Gastroesophageal sphincter (tissue), 4 donors: ENCODE data around the gene ZCCHC12. TPM values are rescaled to one million over a fixed set of nuclear protein-coding genes. Genes with fewer than 3 reads are reported as not detected.

ENCODE experiments used
- ATAC-seq: fragments of 150-250 bp; one replicate; pipeline ENCODE4 v1.9.1; 2016; ENCODE audit warnings: mild to moderate bottlenecking, moderate library complexity
- H3K27ac ChIP-seq, 4 donors: fragments of 200-600 bp; sonication (generic) in 3 of 4; 1 replicate in 3 of 4; 2 replicates in 1 of 4; pipeline ENCODE4 v1.5.1; 2016 to 2019
- H3K27me3 ChIP-seq: fragments of 200-600 bp; sonication (generic); one replicate; pipeline ENCODE4 v1.5.1; 2019
- H3K36me3 ChIP-seq, 2 donors: fragments of 200-600 bp; sonication (generic); one replicate each; pipeline ENCODE4 v1.5.1; 2019; ENCODE audit warnings: control low read depth in 1 of 2
- H3K4me1 ChIP-seq, 3 donors: fragments of 200-600 bp; sonication (generic); 1 replicate in 2 of 3; 2 replicates in 1 of 3; pipeline ENCODE4 v1.5.1; 2016 to 2019; ENCODE audit warnings: control low read depth in 2 of 3
- H3K4me3 ChIP-seq, 2 donors: fragments of 200-600 bp; sonication (generic); one replicate each; pipeline ENCODE4 v1.5.1; 2019; ENCODE audit warnings: mild to moderate bottlenecking in 1 of 2, moderate library complexity in 1 of 2
- H3K9me3 ChIP-seq, 3 donors: fragments of 200-600 bp; sonication (generic); one replicate each; pipeline ENCODE4 v1.5.1; 2017 to 2019; ENCODE audit warnings: control low read depth in 2 of 3
- EP300 ChIP-seq: sonication (generic); formaldehyde crosslinking; IDR thresholded peaks from one replicate; pipeline ENCODE4 v1.6.1; 2017; ENCODE audit warnings: antibody characterized with exemption, mild to moderate bottlenecking
- POLR2A ChIP-seq, 2 donors: fragments of 450-650 bp; IDR thresholded peaks; one replicate each; pipeline ENCODE4 v1.6.1; 2017; ENCODE audit warnings: antibody characterized with exemption in 2 of 2, mild to moderate bottlenecking in 2 of 2, moderate library complexity in 1 of 2
- POLR2AphosphoS5 ChIP-seq: sonication (generic); formaldehyde crosslinking; IDR thresholded peaks from one replicate; pipeline ENCODE4 v1.6.1; 2017; ENCODE audit warnings: antibody characterized with exemption
- WGBS, 2 donors: methylation state at CpG; one replicate each; pipeline ENCODE4 v1.1.5; 2018; ENCODE audit warnings: low coverage in 1 of 2; 5-methylcytosine and 5-hydroxymethylcytosine counted together
- total RNA-seq, 4 donors: library from RNA; depleted of rRNA; stranded (reverse); fragments of >200 nt; gene quantifications; one replicate each; pipeline ENCODE4 v1.1.0, GENCODE V29; 2016
- TF ChIP-seq, protein P1 (sequence below), 4 experiments: fragments of 200-600 bp in 2 of 4; fragments of 450-650 bp in 2 of 4; sonication (generic) in 1 of 4; IDR thresholded peaks; one replicate each; pipeline ENCODE4 v1.5.1; 2017 to 2019; ENCODE audit warnings: antibody characterized with exemption in 4 of 4, mild to moderate bottlenecking in 2 of 4, moderate library complexity in 2 of 4

Gene ZCCHC12
- 1 to 10 TPM in 1 of 4 donors, under 1 TPM in 3; 0.31 to 3.5 (median 0.84) TPM for total RNA-seq

DNA sequence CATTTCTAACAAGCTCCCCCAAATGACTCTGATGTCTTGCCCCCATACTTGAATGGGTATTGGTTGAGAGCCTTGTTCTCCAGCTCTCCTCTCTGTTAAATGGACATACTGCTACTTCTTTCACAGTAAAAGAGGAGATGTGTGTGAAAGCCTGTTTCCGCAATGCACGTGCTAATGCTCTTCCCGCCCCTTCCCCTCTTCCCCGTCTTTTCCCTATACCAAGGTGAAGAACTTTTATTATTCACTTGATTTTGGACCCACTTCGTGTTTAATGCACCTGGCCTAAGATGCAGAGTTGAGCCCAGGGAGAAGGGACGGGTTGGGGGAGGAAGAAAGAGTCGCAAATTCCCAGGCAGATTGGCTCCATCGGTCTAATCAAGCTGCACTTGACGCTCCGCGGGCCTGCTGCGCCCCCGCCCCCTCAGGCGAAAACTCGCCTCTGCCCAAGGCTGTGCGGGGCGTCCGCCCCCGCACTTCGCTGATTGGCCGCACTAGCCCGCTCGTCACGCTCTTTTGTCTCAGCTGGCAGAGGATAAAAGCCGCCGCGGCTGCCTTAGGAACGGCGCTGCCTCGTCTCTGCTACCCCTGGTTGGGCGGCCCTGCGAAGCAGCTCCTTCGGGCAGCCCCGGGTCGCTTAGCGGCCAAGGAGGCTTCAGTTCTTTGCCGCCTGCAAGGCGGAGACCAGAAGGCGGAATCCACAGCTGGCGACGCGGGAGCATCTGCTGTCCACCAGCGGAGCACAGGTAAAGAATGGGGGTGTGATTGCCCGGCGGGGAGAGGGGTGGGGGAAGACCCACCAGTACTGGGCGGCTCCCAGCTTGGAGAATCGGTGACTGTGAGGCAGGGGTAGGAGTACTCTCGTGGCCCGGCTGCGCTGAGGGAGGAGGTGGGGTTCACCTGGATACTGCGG is at the start of gene ZCCHC12:
Gene ZCCHC12, plus strand, starts transcription at position 562 of the 910 bp plus-strand sequence. CDS start 1,421 bp downstream, outside the sequence.
- Histone ChIP-seq H3K27ac (no peak within 1 kb of the TSS), H3K4me1 (peaks cover 0 to 11% (median 3%) of the 10 kb centered on the region in 3 donors), H3K36me3 (no peaks in the 10 kb centered on the region), H3K9me3 (no peaks in the 10 kb centered on the region), H3K27me3 (peaks cover 6% of the 10 kb centered on the region), H3K4me3 (peak within 1 kb of the TSS; percentile 12 to 41)
- ATAC-seq = peak; percentile 71
- WGBS, 2 donors = 54% methylated on average over 6 of the region's 51 CpGs; no CpG with 5 or more reads in 1 of the 2 donors
- TF ChIP-seq POLR2A (IDR thresholded peaks at IDR 0.05) = no peak
- TF ChIP-seq POLR2AphosphoS5 = no peak
- TF ChIP-seq, protein P1, sequence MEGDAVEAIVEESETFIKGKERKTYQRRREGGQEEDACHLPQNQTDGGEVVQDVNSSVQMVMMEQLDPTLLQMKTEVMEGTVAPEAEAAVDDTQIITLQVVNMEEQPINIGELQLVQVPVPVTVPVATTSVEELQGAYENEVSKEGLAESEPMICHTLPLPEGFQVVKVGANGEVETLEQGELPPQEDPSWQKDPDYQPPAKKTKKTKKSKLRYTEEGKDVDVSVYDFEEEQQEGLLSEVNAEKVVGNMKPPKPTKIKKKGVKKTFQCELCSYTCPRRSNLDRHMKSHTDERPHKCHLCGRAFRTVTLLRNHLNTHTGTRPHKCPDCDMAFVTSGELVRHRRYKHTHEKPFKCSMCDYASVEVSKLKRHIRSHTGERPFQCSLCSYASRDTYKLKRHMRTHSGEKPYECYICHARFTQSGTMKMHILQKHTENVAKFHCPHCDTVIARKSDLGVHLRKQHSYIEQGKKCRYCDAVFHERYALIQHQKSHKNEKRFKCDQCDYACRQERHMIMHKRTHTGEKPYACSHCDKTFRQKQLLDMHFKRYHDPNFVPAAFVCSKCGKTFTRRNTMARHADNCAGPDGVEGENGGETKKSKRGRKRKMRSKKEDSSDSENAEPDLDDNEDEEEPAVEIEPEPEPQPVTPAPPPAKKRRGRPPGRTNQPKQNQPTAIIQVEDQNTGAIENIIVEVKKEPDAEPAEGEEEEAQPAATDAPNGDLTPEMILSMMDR (IDR thresholded peaks at IDR 0.05) = no peak
- TF ChIP-seq EP300 = no peak

DNA sequence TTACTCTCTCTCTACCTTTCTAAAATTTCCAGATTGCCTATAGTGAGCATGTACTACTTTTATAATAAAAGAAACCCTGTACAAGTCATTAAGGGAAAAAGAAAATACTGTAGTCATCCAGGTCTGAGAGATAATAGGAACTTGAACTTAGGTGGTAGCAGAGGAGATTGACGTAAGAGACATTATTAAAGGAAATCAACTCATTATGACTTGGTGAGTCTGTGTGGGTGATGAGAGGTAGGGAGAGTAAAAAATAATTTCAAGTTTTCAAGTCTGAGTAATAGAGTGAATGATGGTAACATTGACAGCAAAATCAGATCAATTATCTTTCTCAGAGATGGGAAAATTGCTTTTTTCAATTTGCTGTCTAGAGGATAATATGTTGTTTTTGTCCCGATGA is 44.0 kb upstream of the ZCCHC12 start:
- 80 to 83% methylated on average over 2 of the region's 2 CpGs for WGBS, 2 donors

DNA sequence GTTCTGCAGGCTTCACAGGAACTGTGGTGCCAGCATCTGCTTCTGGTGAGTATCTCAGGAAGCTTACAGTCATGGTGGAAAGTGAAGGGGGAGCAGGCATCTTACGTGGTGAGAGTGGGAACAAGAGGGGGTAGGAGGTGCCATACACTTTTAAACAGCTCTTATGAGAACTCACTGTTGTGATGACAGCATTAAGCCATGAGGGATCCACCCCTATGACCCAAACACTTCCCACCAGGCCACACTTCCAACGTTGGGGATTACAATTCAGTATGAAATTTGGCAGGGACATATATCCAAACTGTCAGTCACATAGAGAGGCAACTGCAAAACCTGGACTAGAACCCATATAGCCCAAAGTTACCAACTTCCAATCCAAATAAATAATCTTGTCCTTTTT is 43.1 kb upstream of the ZCCHC12 start:
- Histone ChIP-seq H3K4me1 (peaks cover 0 to 19% (median 0%) of the 10 kb centered on the region in 3 donors), H3K27ac (peak overlapping the region; percentile 21 to 68 (median 57)), H3K27me3 (no peaks in the 10 kb centered on the region), H3K9me3 (no peaks in the 10 kb centered on the region), H3K36me3 (peaks cover 0 to 15% of the 10 kb centered on the region in 2 donors), H3K4me3 (no peak overlapping the region)
- WGBS, 2 donors = 0 to 17% methylated on average over 1 to 2 of the region's 2 CpGs
- TF ChIP-seq POLR2AphosphoS5 (peak; percentile 69), POLR2A (IDR thresholded peaks at IDR 0.05) (no peak), EP300 (no peak)
- ATAC-seq = peak; percentile 71

More for the DNA sequence above, 44.0 kb upstream of the ZCCHC12 start:
- no peak for ATAC-seq
- Histone ChIP-seq H3K4me3 (no peak overlapping the region), H3K4me1 (peaks cover 0 to 19% (median 0%) of the 10 kb centered on the region in 3 donors), H3K27ac (peak overlapping the region in 2 of 4 donors; percentile 51 to 68), H3K27me3 (no peaks in the 10 kb centered on the region), H3K9me3 (no peaks in the 10 kb centered on the region), H3K36me3 (peaks cover 0 to 16% of the 10 kb centered on the region in 2 donors)
- TF ChIP-seq EP300 = no peak
- TF ChIP-seq POLR2A (IDR thresholded peaks at IDR 0.05) = no peak

DNA sequence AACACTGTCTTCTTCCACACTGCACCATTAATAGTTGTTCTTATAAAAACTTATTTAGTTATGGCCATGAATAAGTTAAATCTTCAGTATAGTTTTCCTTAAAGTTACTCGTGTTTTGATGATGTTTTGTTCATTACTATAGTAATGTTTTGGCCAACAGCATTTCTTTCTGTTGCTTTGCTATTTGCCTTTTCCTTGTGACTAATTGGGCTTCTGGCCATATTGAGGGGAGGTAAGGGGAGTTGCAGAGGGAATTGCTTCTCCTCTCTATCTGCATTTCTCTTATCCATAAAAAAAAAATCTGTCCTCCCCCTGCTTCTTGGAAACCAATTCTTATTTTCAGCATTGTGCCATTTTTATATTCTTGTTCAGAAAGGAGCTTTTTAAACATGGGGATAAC is 42.7 kb upstream of the ZCCHC12 start:
- H3K27ac ChIP-seq = peak overlapping the region; percentile 21 to 68 (median 44)
- H3K4me1 ChIP-seq = peaks cover 0 to 19% (median 0%) of the 10 kb centered on the region in 3 donors
- 0 to 11% methylated on average over 1 of the region's 1 CpG for WGBS, 2 donors
- no peak overlapping the region for H3K4me3 ChIP-seq
- no peak for ATAC-seq
- TF ChIP-seq, protein P1 (IDR thresholded peaks at IDR 0.05) = no peak
- TF ChIP-seq POLR2A (IDR thresholded peaks at IDR 0.05) (no peak), EP300 (no peak), POLR2AphosphoS5 (no peak)
- H3K36me3 ChIP-seq = peaks cover 0 to 12% of the 10 kb centered on the region in 2 donors
- no peaks in the 10 kb centered on the region for H3K9me3 ChIP-seq
- H3K27me3 ChIP-seq = no peaks in the 10 kb centered on the region

DNA sequence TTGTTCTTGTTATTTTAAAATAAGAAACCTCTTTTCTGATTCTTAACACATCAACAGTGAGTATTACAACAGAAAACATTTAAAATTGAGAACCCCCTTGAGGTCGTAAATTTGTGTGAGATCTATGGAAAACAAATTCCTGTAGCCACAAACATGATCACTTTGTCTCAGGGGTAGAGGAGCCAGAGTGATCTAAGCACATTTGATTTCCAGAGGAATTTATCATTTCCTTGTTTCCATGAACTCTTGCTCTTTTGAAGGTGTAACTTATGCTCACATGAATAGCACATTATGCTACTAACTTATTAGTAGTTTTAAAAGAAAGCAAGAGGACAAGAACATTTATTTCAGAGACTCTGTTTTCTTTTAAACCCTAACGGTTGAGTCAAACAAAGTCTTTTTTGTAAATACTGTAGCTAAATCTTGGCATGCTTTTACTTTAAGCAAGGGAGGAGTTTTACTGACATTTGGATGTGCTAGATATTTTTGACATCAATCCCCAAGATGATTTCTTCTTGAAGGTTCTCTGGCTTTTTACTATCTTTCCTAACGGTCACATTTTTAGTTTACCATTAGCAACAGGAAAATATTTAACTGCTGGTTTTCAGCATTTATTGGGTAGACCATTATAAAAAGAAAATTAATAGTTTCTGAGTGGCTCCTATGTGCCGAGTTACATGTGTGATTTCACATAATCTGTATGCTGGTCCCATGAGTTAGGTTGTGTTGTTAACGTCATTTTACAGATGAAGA is 27.9 kb upstream of the ZCCHC12 start:
- TF ChIP-seq, protein P1 (IDR thresholded peaks at IDR 0.05) = no peak
- peak; percentile 42 for TF ChIP-seq POLR2AphosphoS5
- Histone ChIP-seq H3K27me3 (no peaks in the 10 kb centered on the region), H3K9me3 (no peaks in the 10 kb centered on the region), H3K4me1 (peaks cover 0 to 42% (median 0%) of the 10 kb centered on the region in 3 donors), H3K27ac (peak overlapping the region in 3 of 4 donors; percentile 28 to 73 (median 69)), H3K36me3 (no peaks in the 10 kb centered on the region), H3K4me3 (no peak overlapping the region)
- ATAC-seq = no peak
- WGBS, 2 donors = 12 to 27% methylated on average over 5 of the region's 5 CpGs
